Panc1 (cell line): Measurements from ENCODE around the gene WNT11.

Experiments
- POLR2AphosphoS5 ChIP-seq: IDR thresholded peaks from 2 replicates; pipeline ENCODE4 v1.6.1; 2012; ENCODE audit warnings: mild to moderate bottlenecking, low read depth, low read length, moderate library complexity
- REST ChIP-seq, 2 experiments: IDR thresholded peaks; 2 replicates each; pipeline ENCODE4 v1.6.1; 2011 to 2012; ENCODE audit warnings: low read depth in 2 of 2, control low read depth in 1 of 2, low read length in 1 of 2, mild to moderate bottlenecking in 1 of 2, moderate library complexity in 1 of 2; ENCODE audit not compliant: insufficient read depth in 1 of 2
- SIN3A ChIP-seq: IDR thresholded peaks from 2 replicates; pipeline ENCODE4 v1.6.1; 2012; ENCODE audit warnings: low read depth, mild to moderate bottlenecking, low read length, moderate library complexity, borderline replicate concordance; ENCODE audit not compliant: insufficient read depth
- TCF7L2 ChIP-seq: IDR thresholded peaks from 2 replicates; pipeline ENCODE4 v1.6.1; 2011; ENCODE audit warnings: mild to moderate bottlenecking, low read depth, low read length, inconsistent platforms
- TF ChIP-seq, protein P1 (sequence below): fragments of 450-650 bp; IDR thresholded peaks from 2 replicates; pipeline ENCODE4 v1.5.1; 2017; ENCODE audit warnings: mild to moderate bottlenecking

- TF ChIP-seq, protein P1, sequence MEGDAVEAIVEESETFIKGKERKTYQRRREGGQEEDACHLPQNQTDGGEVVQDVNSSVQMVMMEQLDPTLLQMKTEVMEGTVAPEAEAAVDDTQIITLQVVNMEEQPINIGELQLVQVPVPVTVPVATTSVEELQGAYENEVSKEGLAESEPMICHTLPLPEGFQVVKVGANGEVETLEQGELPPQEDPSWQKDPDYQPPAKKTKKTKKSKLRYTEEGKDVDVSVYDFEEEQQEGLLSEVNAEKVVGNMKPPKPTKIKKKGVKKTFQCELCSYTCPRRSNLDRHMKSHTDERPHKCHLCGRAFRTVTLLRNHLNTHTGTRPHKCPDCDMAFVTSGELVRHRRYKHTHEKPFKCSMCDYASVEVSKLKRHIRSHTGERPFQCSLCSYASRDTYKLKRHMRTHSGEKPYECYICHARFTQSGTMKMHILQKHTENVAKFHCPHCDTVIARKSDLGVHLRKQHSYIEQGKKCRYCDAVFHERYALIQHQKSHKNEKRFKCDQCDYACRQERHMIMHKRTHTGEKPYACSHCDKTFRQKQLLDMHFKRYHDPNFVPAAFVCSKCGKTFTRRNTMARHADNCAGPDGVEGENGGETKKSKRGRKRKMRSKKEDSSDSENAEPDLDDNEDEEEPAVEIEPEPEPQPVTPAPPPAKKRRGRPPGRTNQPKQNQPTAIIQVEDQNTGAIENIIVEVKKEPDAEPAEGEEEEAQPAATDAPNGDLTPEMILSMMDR = no peak
- no peak for TF ChIP-seq POLR2AphosphoS5
- no peak for TF ChIP-seq REST (IDR thresholded peaks at IDR 0.05; ENCODE audit: insufficient read depth in 1 of 2, low read depth in 2 of 2, low read length in 1 of 2)
- no peak for TF ChIP-seq SIN3A
- no peak for TF ChIP-seq TCF7L2
These were observed 27.1 kb upstream of the WNT11 start for GRCh38 chr11:76233196-76233921.
